A549 (cell line): ENCODE results near the gene SSBP3.

Experiments
- CHD2 ChIP-seq: fragments of 150-350 bp; IDR thresholded peaks from 2 replicates; pipeline ENCODE4 v1.6.1; 2014; ENCODE audit warnings: low read length; ENCODE audit not compliant: partially characterized antibody
- CTCF ChIP-seq: fragments of >200 bp; sonication (Bioruptor Twin); formaldehyde crosslinking; IDR thresholded peaks from 3 replicates; pipeline ENCODE4 v1.5.1; 2016

GRCh38 chr1:54311506-54311905 lies 94.7 kb downstream of the SSBP3 start:
- TF ChIP-seq CTCF (no peak), CHD2 (no peak)
